22Rv1 (cell line): ENCODE results near the gene SDR42E1.

Source experiments
- ZFX ChIP-seq: fragments of 450-650 bp; IDR thresholded peaks from 2 replicates; pipeline ENCODE4 v1.6.1; 2017; ENCODE audit warnings: antibody characterized with exemption, borderline replicate concordance
- TF ChIP-seq, protein P1 (sequence below): fragments of 450-650 bp; IDR thresholded peaks from 2 replicates; pipeline ENCODE4 v1.5.1; 2017; ENCODE audit warnings: mild to moderate bottlenecking

DNA sequence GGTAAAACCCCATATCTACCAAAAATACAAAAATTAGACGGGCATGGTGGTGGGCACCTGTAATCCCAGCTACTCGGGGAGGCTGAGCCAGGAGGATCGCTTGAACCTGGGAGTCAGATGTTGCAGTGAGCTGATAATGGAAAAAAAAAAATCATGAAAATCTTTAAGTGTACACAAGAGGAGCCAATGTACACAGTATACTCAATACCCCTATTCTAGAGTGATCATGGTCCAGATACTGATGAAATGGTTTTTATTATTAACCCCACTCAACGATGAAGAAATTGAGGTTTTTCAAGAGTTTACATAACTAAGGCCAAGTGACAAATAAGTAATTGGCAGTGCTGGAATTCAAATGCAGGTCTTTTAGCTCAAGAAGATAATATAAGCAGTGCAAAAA lies 35.3 kb upstream of the SDR42E1 start:
- TF ChIP-seq, protein P1, sequence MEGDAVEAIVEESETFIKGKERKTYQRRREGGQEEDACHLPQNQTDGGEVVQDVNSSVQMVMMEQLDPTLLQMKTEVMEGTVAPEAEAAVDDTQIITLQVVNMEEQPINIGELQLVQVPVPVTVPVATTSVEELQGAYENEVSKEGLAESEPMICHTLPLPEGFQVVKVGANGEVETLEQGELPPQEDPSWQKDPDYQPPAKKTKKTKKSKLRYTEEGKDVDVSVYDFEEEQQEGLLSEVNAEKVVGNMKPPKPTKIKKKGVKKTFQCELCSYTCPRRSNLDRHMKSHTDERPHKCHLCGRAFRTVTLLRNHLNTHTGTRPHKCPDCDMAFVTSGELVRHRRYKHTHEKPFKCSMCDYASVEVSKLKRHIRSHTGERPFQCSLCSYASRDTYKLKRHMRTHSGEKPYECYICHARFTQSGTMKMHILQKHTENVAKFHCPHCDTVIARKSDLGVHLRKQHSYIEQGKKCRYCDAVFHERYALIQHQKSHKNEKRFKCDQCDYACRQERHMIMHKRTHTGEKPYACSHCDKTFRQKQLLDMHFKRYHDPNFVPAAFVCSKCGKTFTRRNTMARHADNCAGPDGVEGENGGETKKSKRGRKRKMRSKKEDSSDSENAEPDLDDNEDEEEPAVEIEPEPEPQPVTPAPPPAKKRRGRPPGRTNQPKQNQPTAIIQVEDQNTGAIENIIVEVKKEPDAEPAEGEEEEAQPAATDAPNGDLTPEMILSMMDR = no peak
- TF ChIP-seq ZFX = no peak
